Dendritic cell treated with granulocyte-macrophage colony-stimulating factor and Interleukin-4, amounts not matched to agents 40 ng/mL and 50 ng/mL, for 4 days (primary cell): ENCODE results near the gene LYPLAL1.

Source experiments
- H3K27ac Mint-ChIP-seq: one replicate; pipeline ENCODE4 v1.8.0; 2022; ENCODE audit warnings: mild to moderate bottlenecking, mixed read lengths
- H3K27me3 Mint-ChIP-seq: one replicate; pipeline ENCODE4 v1.8.0; 2022; ENCODE audit warnings: mild to moderate bottlenecking, mixed read lengths
- H3K36me3 Mint-ChIP-seq: one replicate; pipeline ENCODE4 v1.8.0; 2022; ENCODE audit warnings: low read depth, mixed read lengths
- H3K4me1 Mint-ChIP-seq: one replicate; pipeline ENCODE4 v1.8.0; 2022; ENCODE audit warnings: low read depth, mixed read lengths
- H3K4me3 Mint-ChIP-seq: one replicate; pipeline ENCODE4 v1.8.0; 2022; ENCODE audit warnings: mild to moderate bottlenecking, moderate library complexity, mixed read lengths
- H3K9me3 Mint-ChIP-seq: one replicate; pipeline ENCODE4 v1.8.0; 2022; ENCODE audit warnings: mixed read lengths
- intact Hi-C: fragments of 100-400 bp; cut with micrococcal nuclease; formaldehyde crosslinking; loops from one replicate; pipeline ENCODE4 v1.15.0; 2022

The LYPLAL1 gene

GRCh38 chr1:219206350-219206749 lies 32.7 kb downstream of the LYPLAL1 start:
- Mint-ChIP-seq H3K27me3 (no peaks in the 10 kb centered on the region), H3K27ac (no peak overlapping the region), H3K9me3 (no peaks in the 10 kb centered on the region), H3K36me3 (peaks cover 10% of the 10 kb centered on the region), H3K4me1 (peaks cover 4% of the 10 kb centered on the region), H3K4me3 (no peak overlapping the region)
- intact Hi-C loops, result loop anchor here (10.0 kb wide), 1 partner anchor 872 kb away; no protein-coding TSS in a partner anchor

GRCh38 chr1:219209578-219209977 lies 35.9 kb downstream of the LYPLAL1 start:
- Mint-ChIP-seq H3K27me3 (no peaks in the 10 kb centered on the region), H3K27ac (no peak overlapping the region), H3K9me3 (no peaks in the 10 kb centered on the region), H3K4me1 (peaks cover 6% of the 10 kb centered on the region), H3K36me3 (peaks cover 14% of the 10 kb centered on the region), H3K4me3 (no peak overlapping the region)
- intact Hi-C loops, result loop anchor here (10.0 kb wide), 1 partner anchor 875 kb away; no protein-coding TSS in a partner anchor

GRCh38 chr1:219210067-219210466 lies 36.4 kb downstream of the LYPLAL1 start:
- intact Hi-C loops, result no loop called here
- H3K27me3 Mint-ChIP-seq, result no peaks in the 10 kb centered on the region
- H3K4me3 Mint-ChIP-seq, result no peak overlapping the region
- H3K4me1 Mint-ChIP-seq, result peaks cover 6% of the 10 kb centered on the region
- H3K36me3 Mint-ChIP-seq, result peaks cover 15% of the 10 kb centered on the region
- no peak overlapping the region for H3K27ac Mint-ChIP-seq
- no peaks in the 10 kb centered on the region for H3K9me3 Mint-ChIP-seq

GRCh38 chr1:219215477-219215876 lies 41.8 kb downstream of the LYPLAL1 start:
- Mint-ChIP-seq H3K27ac (no peak overlapping the region), H3K4me3 (no peak overlapping the region), H3K9me3 (no peaks in the 10 kb centered on the region), H3K4me1 (peaks cover 6% of the 10 kb centered on the region), H3K36me3 (peaks cover 40% of the 10 kb centered on the region), H3K27me3 (no peaks in the 10 kb centered on the region)
- intact Hi-C loops, result no loop called here

- Mint-ChIP-seq H3K4me3 (no peak overlapping the region), H3K9me3 (no peaks in the 10 kb centered on the region), H3K36me3 (peaks cover 21% of the 10 kb centered on the region), H3K27me3 (no peaks in the 10 kb centered on the region), H3K4me1 (no peaks in the 10 kb centered on the region), H3K27ac (no peak overlapping the region)
- intact Hi-C loops, result no loop called here
Measured at GRCh38 chr1:219220945-219221344, 47.3 kb downstream of the LYPLAL1 start.

- H3K36me3 Mint-ChIP-seq, result peaks cover 11% of the 10 kb centered on the region
- no peaks in the 10 kb centered on the region for H3K27me3 Mint-ChIP-seq
- intact Hi-C loops, result no loop called here
- no peak overlapping the region for H3K4me3 Mint-ChIP-seq
- H3K27ac Mint-ChIP-seq, result no peak overlapping the region
- H3K4me1 Mint-ChIP-seq, result peaks cover 6% of the 10 kb centered on the region
- H3K9me3 Mint-ChIP-seq, result no peaks in the 10 kb centered on the region
Measured at GRCh38 chr1:219223496-219223895, 49.8 kb downstream of the LYPLAL1 start.

DNA sequence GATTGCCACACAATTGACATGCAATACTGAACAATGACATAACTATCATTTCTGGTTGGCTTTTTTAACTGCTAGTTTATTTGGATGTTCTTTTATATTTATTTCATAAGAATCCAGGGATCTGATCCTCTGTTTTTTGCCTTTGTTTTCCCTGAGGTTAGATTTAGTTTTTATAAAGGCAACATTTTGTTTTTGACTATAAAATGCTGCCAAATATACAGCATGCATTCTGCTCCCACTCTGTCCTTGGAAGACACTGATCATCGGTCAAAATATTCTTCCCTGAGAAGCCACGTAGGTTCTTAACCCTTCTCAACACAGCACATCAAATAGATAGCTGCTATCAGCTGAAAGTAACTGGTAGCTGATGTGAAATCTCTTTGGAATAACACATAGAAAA lies 52.5 kb downstream of the LYPLAL1 start:
- intact Hi-C loops, result no loop called here
- H3K27me3 Mint-ChIP-seq, result no peaks in the 10 kb centered on the region
- H3K27ac Mint-ChIP-seq, result no peak overlapping the region
- no peaks in the 10 kb centered on the region for H3K9me3 Mint-ChIP-seq
- H3K36me3 Mint-ChIP-seq, result peaks cover 6% of the 10 kb centered on the region
- H3K4me1 Mint-ChIP-seq, result peaks cover 6% of the 10 kb centered on the region
- H3K4me3 Mint-ChIP-seq, result no peak overlapping the region

DNA sequence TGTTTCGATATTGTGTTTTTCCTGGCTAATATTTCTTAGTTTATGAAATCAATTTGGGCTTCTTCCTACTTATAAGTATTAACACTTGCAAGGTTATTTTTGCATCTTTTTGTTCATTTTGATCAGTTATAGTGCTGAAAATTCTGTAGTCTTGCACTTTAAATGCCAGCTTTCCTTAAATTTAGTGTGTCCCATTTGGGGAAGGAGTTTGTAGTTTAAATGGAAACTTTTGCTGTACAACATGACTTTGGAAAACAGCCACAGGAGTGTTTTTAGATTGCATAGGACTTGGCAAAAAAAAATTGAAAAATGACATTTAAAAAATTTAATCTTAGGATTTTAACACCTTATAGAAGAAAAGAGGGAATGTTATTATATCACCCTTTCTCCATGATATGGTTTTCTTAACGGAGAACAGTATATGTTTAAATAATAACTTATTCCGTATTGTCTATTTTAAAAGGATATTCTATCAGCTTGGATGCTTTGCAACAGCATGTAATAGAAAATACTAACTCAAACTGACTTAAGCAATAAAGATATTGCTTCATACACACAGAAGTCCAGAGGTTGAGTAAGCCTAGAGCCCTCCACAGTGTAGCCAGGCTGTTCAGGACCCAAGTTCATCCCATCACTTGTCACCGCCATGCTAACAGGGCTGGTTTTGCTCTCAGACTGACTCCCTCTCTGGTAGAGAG lies 53.8 kb downstream of the LYPLAL1 start:
- intact Hi-C loops, result no loop called here
- peaks cover 6% of the 10 kb centered on the region for H3K4me1 Mint-ChIP-seq
- no peak overlapping the region for H3K27ac Mint-ChIP-seq
- H3K4me3 Mint-ChIP-seq, result no peak overlapping the region
- no peaks in the 10 kb centered on the region for H3K9me3 Mint-ChIP-seq
- peaks cover 6% of the 10 kb centered on the region for H3K36me3 Mint-ChIP-seq
- H3K27me3 Mint-ChIP-seq, result no peaks in the 10 kb centered on the region

DNA sequence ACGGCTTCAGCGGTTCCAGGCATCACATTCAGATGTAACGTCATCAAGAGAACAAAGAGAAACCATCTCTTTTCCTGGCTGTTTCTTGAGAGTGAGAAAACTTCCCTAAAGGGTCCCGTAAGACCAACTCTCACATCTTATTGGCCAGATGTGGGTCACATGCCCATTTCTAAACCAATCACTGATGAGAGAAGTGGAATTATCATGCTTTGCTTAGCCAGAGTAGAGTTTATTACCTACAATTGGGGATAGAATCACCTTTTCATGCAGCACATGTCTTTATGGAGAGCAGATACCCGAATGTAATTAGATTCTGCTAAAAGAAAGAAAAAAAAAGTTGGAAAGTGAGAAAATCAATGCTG lies 54.4 kb downstream of the LYPLAL1 start:
- Mint-ChIP-seq H3K36me3 (peaks cover 6% of the 10 kb centered on the region), H3K4me3 (no peak overlapping the region), H3K9me3 (no peaks in the 10 kb centered on the region), H3K27me3 (no peaks in the 10 kb centered on the region), H3K4me1 (peaks cover 6% of the 10 kb centered on the region), H3K27ac (no peak overlapping the region)
- intact Hi-C loops, result no loop called here

GRCh38 chr1:219232890-219233289 lies 59.2 kb downstream of the LYPLAL1 start:
- H3K4me3 Mint-ChIP-seq, result no peak overlapping the region
- peaks cover 6% of the 10 kb centered on the region for H3K36me3 Mint-ChIP-seq
- H3K4me1 Mint-ChIP-seq, result no peaks in the 10 kb centered on the region
- intact Hi-C loops, result no loop called here
- no peaks in the 10 kb centered on the region for H3K9me3 Mint-ChIP-seq
- H3K27me3 Mint-ChIP-seq, result no peaks in the 10 kb centered on the region
- no peak overlapping the region for H3K27ac Mint-ChIP-seq

DNA sequence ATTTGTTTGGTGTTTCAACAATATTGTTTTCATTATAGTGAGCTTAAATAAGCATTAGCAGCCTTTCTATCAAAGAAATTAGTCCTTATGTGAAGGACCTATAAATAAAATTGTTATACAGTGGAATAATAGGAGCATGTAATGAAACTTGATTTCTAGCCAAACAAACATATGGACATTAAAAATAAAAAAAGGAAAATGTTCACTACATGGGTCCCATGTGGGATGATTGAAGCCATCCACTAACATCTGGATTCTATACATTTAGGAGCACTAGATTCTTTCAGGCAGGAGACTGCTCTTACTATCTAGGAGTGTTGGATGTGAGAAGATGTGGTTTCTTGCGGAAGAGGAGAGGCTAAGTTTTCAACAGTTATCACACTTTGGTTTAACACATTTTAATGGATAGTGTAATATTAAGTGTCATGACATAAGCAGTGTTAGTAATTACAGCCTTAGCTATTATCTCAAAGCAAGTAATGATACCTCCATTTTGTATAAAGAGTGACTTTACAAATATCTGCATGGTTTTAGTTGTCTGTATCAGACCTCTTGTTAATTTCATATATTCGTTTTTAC lies 62.3 kb downstream of the LYPLAL1 start:
- no peak overlapping the region for H3K4me3 Mint-ChIP-seq
- no peaks in the 10 kb centered on the region for H3K27me3 Mint-ChIP-seq
- no peak overlapping the region for H3K27ac Mint-ChIP-seq
- intact Hi-C loops, result no loop called here
- no peaks in the 10 kb centered on the region for H3K9me3 Mint-ChIP-seq
- no peaks in the 10 kb centered on the region for H3K36me3 Mint-ChIP-seq
- H3K4me1 Mint-ChIP-seq, result no peaks in the 10 kb centered on the region

DNA sequence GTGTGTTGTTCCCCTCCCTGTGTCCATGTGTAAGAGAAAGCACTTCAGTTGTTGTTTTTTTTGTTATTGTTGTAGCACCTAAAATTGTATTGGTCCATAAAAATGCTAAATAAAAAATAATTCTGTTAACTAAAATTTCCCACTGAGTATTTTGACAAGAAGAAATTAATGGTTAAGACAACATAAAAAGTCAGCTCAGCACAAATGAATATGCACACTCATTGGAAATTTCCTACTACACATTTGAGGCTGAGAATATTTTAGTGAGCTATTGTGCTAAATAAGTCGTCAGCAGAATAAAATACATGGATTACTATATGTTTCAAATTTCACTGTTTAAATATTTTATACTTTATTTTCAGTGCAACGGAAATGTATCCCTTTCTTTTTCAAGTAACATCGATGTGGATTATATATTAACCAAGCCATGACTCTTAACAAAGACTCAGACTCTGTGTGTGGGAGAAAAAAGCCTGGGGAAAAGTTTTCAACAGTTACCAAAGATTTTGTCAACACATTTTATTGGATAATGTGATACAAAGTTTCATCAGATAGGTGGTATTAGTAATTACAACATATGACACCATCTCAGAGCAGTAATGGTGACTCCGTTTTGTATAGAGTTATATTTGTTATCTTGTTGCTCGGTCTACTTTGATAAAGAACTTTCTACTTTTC lies 63.4 kb downstream of the LYPLAL1 start:
- H3K4me3 Mint-ChIP-seq, result no peak overlapping the region

GRCh38 chr1:219239518-219239917 lies 65.8 kb downstream of the LYPLAL1 start:
- no peak overlapping the region for H3K4me3 Mint-ChIP-seq
- no peaks in the 10 kb centered on the region for H3K36me3 Mint-ChIP-seq
- no peak overlapping the region for H3K27ac Mint-ChIP-seq
- peaks cover under 1% of the 10 kb centered on the region for H3K9me3 Mint-ChIP-seq
- H3K4me1 Mint-ChIP-seq, result no peaks in the 10 kb centered on the region
- no peaks in the 10 kb centered on the region for H3K27me3 Mint-ChIP-seq
- intact Hi-C loops, result no loop called here

More for the DNA sequence above, 63.4 kb downstream of the LYPLAL1 start:
- Mint-ChIP-seq H3K36me3 (no peaks in the 10 kb centered on the region), H3K9me3 (no peaks in the 10 kb centered on the region), H3K27me3 (no peaks in the 10 kb centered on the region), H3K27ac (no peak overlapping the region), H3K4me1 (no peaks in the 10 kb centered on the region)
- intact Hi-C loops, result no loop called here

GRCh38 chr1:219244864-219245263 lies 71.2 kb downstream of the LYPLAL1 start:
- H3K36me3 Mint-ChIP-seq, result no peaks in the 10 kb centered on the region
- H3K27ac Mint-ChIP-seq, result no peak overlapping the region
- H3K27me3 Mint-ChIP-seq, result no peaks in the 10 kb centered on the region
- no peak overlapping the region for H3K4me3 Mint-ChIP-seq
- intact Hi-C loops, result no loop called here
- no peaks in the 10 kb centered on the region for H3K4me1 Mint-ChIP-seq
- H3K9me3 Mint-ChIP-seq, result peaks cover 12% of the 10 kb centered on the region
